HG03135 (cell line): ENCODE data around the gene ZNF280D.
"Not testable (repeated sequence)": the region's sequence is repeated elsewhere in the genome, so short reads cannot be mapped to it uniquely, and the experiment has no call there.

ENCODE experiments used
- ATAC-seq: cut with Tn5 transposase; IDR thresholded peaks from one replicate; pipeline ENCODE4 v1.9.1; 2021; ENCODE audit warnings: mild to moderate bottlenecking, moderate library complexity; ENCODE audit not compliant: unreplicated experiment

The ZNF280D gene

GRCh38 chr15:56719774-56720555, 13.3 kb downstream of the ZNF280D start:
- no peak for ATAC-seq

GRCh38 chr15:56719021-56719612, 14.2 kb downstream of the ZNF280D start:
- no peak for ATAC-seq

DNA sequence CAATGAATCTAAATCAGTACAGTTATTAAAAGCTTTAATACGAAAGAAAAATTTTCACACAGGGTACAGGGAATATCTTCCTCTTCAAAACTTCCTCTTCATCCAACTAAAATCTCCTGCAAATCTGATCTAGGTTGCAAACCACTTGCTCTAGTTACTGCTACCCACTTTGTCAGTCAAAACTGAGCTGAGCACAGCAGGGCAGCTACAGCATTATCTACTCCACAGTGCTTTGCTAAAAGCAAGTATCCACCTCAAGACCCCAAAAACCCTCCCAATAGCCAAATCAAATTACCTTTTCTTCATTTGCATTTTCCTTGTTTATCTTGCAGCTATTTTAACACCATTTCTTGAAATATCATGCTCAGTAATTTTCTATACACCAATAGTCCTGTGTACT, 14.7 kb downstream of the ZNF280D start:
- ATAC-seq = no peak

DNA sequence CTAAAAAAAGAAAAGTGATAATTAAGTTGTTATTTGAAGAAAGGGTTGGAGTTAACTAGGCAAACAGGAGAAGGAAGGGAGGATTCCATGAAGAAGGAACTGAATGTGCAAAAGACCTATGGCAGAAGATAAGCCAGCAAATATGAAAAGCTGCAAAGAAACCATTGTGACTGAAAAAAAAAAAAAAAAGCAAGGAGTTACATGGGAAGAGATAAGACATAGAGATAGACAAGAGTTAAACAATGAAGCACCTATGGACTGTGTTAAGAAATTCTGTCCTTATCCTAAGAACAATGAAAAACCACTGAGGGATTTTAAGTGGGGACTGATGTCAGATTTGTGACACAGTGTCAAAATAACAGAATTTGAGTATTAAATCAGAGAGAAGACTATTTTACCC, 17.0 kb downstream of the ZNF280D start:
- ATAC-seq = no peak

GRCh38 chr15:56715220-56715619, 18.1 kb downstream of the ZNF280D start:
- ATAC-seq = no peak

GRCh38 chr15:56709502-56709901, 23.8 kb downstream of the ZNF280D start:
- ATAC-seq = not testable (repeated sequence)

DNA sequence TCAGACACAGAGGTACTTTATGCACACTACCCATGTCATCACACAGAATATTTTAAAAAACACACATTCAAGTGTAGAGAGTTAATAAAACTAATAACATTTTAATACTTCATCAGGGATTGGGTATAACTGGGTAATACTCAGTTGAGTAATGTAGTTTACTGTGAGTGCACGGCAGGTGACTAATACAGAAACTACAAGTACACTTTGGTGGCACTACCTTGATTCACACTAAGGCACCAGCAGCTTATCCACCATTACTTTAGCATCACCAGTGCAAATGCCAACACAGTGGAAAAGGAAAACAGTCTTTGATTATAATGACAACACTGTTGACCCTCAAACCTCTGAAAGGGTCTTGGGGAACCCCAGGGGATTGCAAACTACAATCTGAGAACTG, 33.6 kb downstream of the ZNF280D start:
- no peak for ATAC-seq

- no peak for ATAC-seq
These were observed 35.0 kb downstream of the ZNF280D start for GRCh38 chr15:56698270-56698669.

GRCh38 chr15:56693761-56694160, 39.5 kb downstream of the ZNF280D start:
- no peak for ATAC-seq

GRCh38 chr15:56690733-56691132, 42.6 kb downstream of the ZNF280D start:
- no peak for ATAC-seq

- no peak for ATAC-seq
These were observed 49.4 kb downstream of the ZNF280D start for GRCh38 chr15:56683908-56684307.

GRCh38 chr15:56681113-56681512, 52.2 kb downstream of the ZNF280D start:
- ATAC-seq = no peak

DNA sequence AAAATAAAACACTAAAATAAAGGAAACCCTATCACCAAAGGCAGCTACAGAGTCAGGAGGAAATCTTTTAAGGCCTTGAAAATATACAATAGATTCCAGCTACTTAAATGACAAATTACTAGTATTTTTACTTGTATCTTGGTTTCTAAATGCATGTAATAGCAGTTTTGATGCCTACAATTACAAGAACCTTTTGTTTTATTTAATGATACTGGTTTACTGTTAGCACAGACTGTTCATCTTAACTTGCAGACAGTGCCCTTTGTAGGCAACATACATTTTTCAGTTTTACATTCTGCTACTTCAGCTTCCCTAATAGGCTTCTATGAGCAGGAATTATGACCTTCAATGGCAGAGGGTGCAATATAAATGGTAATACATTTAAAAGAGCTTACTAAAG, 54.1 kb downstream of the ZNF280D start:
- ATAC-seq = no peak

DNA sequence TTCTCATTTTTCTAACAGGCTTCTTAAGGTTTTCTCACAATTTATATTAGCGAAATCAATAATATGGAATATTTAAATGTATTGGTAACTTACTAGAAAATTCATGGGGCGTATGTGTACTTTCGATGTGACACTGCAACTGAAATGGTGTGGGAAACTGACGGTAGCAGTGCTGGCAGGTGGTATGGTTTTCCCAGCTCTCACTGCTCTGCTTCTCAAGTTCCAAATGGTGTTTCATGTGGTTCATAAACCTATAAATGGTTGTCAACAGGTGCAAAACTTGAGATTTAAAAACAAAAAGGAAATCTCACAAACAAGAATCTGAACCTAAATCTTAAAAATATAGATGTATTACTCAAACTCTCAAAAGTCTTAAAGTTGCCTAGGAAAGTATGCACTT, 54.7 kb downstream of the ZNF280D start:
- ATAC-seq = no peak

DNA sequence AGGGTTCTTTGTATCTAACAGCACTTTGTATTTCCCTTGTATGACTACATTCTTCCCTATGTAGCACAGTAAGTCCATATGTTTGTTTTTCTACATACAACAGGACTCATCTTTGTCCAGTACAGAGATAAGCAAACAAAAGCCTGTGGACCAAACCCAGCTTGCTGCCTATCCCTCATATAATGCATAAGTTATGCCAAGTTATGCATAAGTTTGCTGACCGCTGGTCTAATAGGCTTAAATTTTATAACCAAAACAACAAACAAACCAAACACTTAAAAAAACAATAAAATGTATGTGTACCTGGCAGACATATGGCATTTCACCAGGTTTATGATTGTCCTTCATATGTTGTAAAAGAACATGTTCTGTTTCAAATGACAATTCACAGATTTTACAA, 56.0 kb downstream of the ZNF280D start:
- ATAC-seq = no peak

DNA sequence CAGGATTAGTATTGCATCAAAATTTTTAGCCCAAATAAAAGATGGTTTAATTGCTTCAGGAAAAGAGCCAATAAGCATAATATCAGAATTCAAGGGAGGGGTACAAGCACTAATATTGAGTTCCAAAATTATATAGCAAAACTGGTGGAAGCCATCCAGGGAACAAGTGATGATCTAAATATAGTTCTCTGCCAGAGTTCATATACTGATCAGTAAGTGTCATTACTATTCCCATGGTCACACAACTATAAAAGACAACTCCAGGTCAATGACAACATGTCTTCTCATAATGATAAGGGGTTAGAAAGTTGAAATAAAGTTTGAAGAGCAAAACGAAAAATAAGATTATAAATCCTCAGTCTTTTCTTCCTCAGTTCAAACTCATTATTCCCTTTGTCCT, 57.4 kb downstream of the ZNF280D start:
- no peak for ATAC-seq

DNA sequence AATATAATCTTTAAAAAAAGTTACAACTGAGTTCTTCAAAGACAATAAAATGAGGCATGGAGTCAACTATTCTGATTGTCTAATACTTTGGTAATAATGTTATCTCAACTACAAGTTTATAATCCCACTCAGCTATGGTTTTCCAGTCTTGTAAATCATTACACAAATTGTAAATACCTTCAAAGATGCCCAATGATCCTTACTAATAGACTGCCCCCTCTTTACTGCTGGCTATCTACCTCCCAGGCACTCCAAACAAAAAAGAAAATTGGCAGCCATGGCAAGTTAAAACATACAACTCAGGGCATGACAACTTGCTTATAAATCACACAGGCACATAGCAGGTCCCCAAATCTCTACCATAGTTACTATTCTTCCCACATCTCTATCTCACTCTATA, 58.5 kb downstream of the ZNF280D start:
- ATAC-seq = no peak

- ATAC-seq = no peak
These were observed 60.6 kb downstream of the ZNF280D start for GRCh38 chr15:56672721-56673120.

- no peak for ATAC-seq
These were observed 65.8 kb downstream of the ZNF280D start for GRCh38 chr15:56667517-56667916.

- ATAC-seq = no peak
These were observed 72.4 kb downstream of the ZNF280D start for GRCh38 chr15:56660943-56661342.

GRCh38 chr15:56659197-56659596, 74.1 kb downstream of the ZNF280D start:
- no peak for ATAC-seq

DNA sequence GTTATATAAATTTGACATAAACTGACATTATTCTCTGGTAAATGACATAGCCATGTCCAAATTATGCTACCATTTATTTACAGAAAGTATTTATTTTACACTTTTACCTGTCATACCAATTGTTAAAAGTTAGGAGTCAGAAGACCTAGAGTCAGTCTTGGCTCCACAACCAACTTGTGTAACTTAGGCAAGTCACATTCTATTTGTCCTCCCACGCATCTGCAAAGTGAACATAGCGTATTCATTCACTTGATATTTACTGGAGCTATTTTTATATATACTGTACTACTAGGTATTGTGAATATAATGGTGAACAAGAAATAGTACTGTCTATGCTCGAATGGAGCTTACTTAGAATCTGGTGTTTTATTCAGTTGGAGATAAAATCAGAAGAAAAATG, 78.7 kb downstream of the ZNF280D start:
- no peak for ATAC-seq

- no peak for ATAC-seq
These were observed 79.1 kb downstream of the ZNF280D start for GRCh38 chr15:56654216-56654615.
